GM21737 (cell line): Measurements from ENCODE around the gene CHSY1.
"Not testable (repeated sequence)": the region's sequence is repeated elsewhere in the genome, so short reads cannot be mapped to it uniquely, and the experiment has no call there.

Experiments
- ATAC-seq: cut with Tn5 transposase; IDR thresholded peaks from one replicate; pipeline ENCODE4 v1.9.1; 2021; ENCODE audit warnings: mild to moderate bottlenecking, moderate library complexity; ENCODE audit not compliant: unreplicated experiment

The CHSY1 gene

GRCh38 chr15:101246391-101246790 lies 5.5 kb downstream of the CHSY1 start:
- ATAC-seq: no peak

- ATAC-seq: no peak
Measured at GRCh38 chr15:101244889-101245668, 6.8 kb downstream of the CHSY1 start.

GRCh38 chr15:101244036-101244781 lies 7.6 kb downstream of the CHSY1 start:
- ATAC-seq: no peak

- no peak for ATAC-seq
Measured at GRCh38 chr15:101243420-101243819, 8.4 kb downstream of the CHSY1 start.

GRCh38 chr15:101242999-101243336 lies 8.9 kb downstream of the CHSY1 start:
- ATAC-seq: no peak

GRCh38 chr15:101242160-101242998 lies 9.5 kb downstream of the CHSY1 start:
- ATAC-seq: peak; percentile 72

- no peak for ATAC-seq
Measured at GRCh38 chr15:101240358-101240757, 11.5 kb downstream of the CHSY1 start.

GRCh38 chr15:101239724-101240136 lies 12.1 kb downstream of the CHSY1 start:
- no peak for ATAC-seq

GRCh38 chr15:101237251-101237650 lies 14.6 kb downstream of the CHSY1 start:
- ATAC-seq: no peak

- no peak for ATAC-seq
Measured at GRCh38 chr15:101233651-101234280, 18.1 kb downstream of the CHSY1 start.

GRCh38 chr15:101232677-101233076 lies 19.2 kb downstream of the CHSY1 start:
- ATAC-seq: no peak

GRCh38 chr15:101228313-101228712 lies 23.5 kb downstream of the CHSY1 start:
- no peak for ATAC-seq

- ATAC-seq: no peak
Measured at GRCh38 chr15:101225658-101226057, 26.2 kb downstream of the CHSY1 start.

- no peak for ATAC-seq
Measured at GRCh38 chr15:101221902-101222301, 29.9 kb downstream of the CHSY1 start.

GRCh38 chr15:101220060-101220459 lies 31.8 kb downstream of the CHSY1 start:
- ATAC-seq: no peak

GRCh38 chr15:101219441-101219840 lies 32.4 kb downstream of the CHSY1 start:
- ATAC-seq: no peak

- ATAC-seq: no peak
Measured at GRCh38 chr15:101217446-101217845, 34.4 kb downstream of the CHSY1 start.

- ATAC-seq: no peak
Measured at GRCh38 chr15:101216100-101216499, 35.7 kb downstream of the CHSY1 start.

- ATAC-seq: no peak
Measured at GRCh38 chr15:101215681-101216080, 36.2 kb downstream of the CHSY1 start.

GRCh38 chr15:101214435-101215097 lies 37.3 kb downstream of the CHSY1 start:
- not testable (repeated sequence) for ATAC-seq
